CD4-positive, alpha-beta T cell (primary cell): ENCODE results near the gene NTN4. TPM values are rescaled to one million over a fixed set of nuclear protein-coding genes. Genes with fewer than 3 reads are reported as not detected.

Source experiments
- ATAC-seq: fragments of 200-7000 bp; cut with Tn5 transposase; one replicate; pipeline ENCODE4 v1.10.0; 2022; ENCODE audit warnings: mild to moderate bottlenecking; ENCODE audit not compliant: poor library complexity
- CTCF ChIA-PET: fragments of 350-600 bp; sonication (Branson Sonifier 250); formaldehyde crosslinking; loops from one replicate; lab custom pipeline; 2021; ENCODE audit warnings: antibody characterized with exemption, inconsistent platforms; lab: Charles Lee
- POLR2A ChIA-PET: fragments of 350-600 bp; sonication (Branson Sonifier 250); formaldehyde crosslinking; loops from one replicate; lab custom pipeline; 2021; ENCODE audit warnings: antibody characterized with exemption, inconsistent platforms; lab: Charles Lee
- DNase-seq, 14 experiments: peaks; one replicate each; pipeline ENCODE4 v3.0.0-alpha.2; 2013 to 2020; ENCODE audit warnings: mixed read lengths in 2 of 14
- H3K27ac ChIP-seq, 2 donors: one replicate each; pipeline versions ENCODE4 v1.5.1 to v1.7.0; 2013; ENCODE audit warnings: low read length in 2 of 2, low read depth in 1 of 2, mild to moderate bottlenecking in 1 of 2
- H3K27me3 ChIP-seq, 2 experiments: 1 replicate in 1 of 2; 2 replicates in 1 of 2; pipeline versions ENCODE4 v1.6.1 to v1.7.0; 2013; ENCODE audit warnings: low read length in 2 of 2, control low read depth in 1 of 2, mild to moderate bottlenecking in 1 of 2, moderate library complexity in 1 of 2; ENCODE audit not compliant: insufficient read depth in 2 of 2, control insufficient read depth in 1 of 2
- H3K36me3 ChIP-seq: one replicate; pipeline ENCODE4 v1.6.1; 2013; ENCODE audit warnings: low read length, control low read depth; ENCODE audit not compliant: insufficient read depth
- H3K4me1 ChIP-seq: one replicate; pipeline ENCODE4 v1.6.1; 2013; ENCODE audit warnings: low read length, control low read depth; ENCODE audit not compliant: insufficient read depth
- H3K4me3 ChIP-seq: one replicate; pipeline ENCODE4 v1.5.1; 2013; ENCODE audit warnings: mild to moderate bottlenecking, low read length, moderate library complexity
- H3K9me3 ChIP-seq, 2 experiments: 1 replicate in 1 of 2; 2 replicates in 1 of 2; pipeline versions ENCODE4 v1.6.1 to v1.7.0; 2013; ENCODE audit warnings: low read length in 2 of 2, mild to moderate bottlenecking in 2 of 2, control low read depth in 1 of 2, moderate library complexity in 1 of 2; ENCODE audit not compliant: control insufficient read depth in 1 of 2, insufficient read depth in 1 of 2
- H3K27ac Mint-ChIP-seq: one replicate; pipeline ENCODE4 v1.8.0; 2020; ENCODE audit warnings: mixed read lengths
- H3K27me3 Mint-ChIP-seq: one replicate; pipeline ENCODE4 v1.8.0; 2021; ENCODE audit warnings: mixed read lengths
- H3K36me3 Mint-ChIP-seq: one replicate; pipeline ENCODE4 v1.8.0; 2021; ENCODE audit warnings: low read depth, mixed read lengths
- H3K4me1 Mint-ChIP-seq: one replicate; pipeline ENCODE4 v1.8.0; 2021; ENCODE audit warnings: low read depth, mixed read lengths
- H3K4me3 Mint-ChIP-seq: one replicate; pipeline ENCODE4 v1.8.0; 2020; ENCODE audit warnings: mild to moderate bottlenecking, mixed read lengths
- H3K9me3 Mint-ChIP-seq: one replicate; pipeline ENCODE4 v1.8.0; 2020; ENCODE audit warnings: mixed read lengths
- intact Hi-C, 2 experiments: fragments of 100-400 bp; cut with DNase I in 1 of 2; cut with micrococcal nuclease in 1 of 2; formaldehyde crosslinking; loops; one replicate each; pipeline versions ENCODE4 v1.15.1 to v1.9.0; 2023 to 2025; cut with DNase I, micrococcal nuclease
- total RNA-seq, 174 experiments: library from RNA in 2 of 174; stranded (reverse) in 2 of 174; gene quantifications; one replicate each; pipeline ENCODE4 v1.2.3 and lab custom pipeline; 2021 to 2026
- TF ChIP-seq, protein P1 (sequence below): fragments of 200-600 bp; IDR thresholded peaks from one replicate; pipeline ENCODE4 v1.8.0; 2022; ENCODE audit warnings: antibody characterized with exemption, mild to moderate bottlenecking

The NTN4 gene
- total RNA-seq, 2 experiments from 2014 or later = 0.47 to 0.71 TPM

DNA sequence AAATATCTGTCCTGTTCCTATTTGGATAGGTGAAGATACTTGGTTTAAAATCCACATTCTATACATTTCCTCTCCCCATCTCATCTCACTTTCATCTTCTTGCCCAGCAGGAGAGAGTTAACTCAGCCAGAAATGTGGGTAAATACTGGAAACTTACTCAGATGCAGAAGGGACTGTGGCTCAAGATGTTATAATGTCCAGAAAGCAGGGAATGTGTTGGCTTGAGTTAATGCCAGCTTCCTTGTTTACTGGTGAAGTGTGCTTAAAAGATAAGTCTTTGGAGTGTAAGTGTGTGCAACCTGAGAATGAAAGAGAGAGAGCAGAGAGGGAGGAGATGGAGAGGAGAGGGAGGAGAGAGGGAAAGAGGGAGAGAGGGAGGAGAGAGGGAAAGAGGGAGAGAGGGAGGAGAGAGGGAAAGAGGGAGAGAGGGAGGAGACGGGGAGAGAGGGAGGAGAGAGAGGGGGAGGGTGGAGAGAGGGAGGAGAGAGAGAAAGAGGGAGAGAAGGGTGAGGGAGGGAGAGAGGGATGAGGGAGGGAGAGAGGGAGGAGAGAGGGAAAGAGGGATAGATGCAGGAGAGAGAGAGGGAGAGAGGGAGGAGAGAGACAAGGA is 46.2 kb upstream of the NTN4 start:
- Histone ChIP-seq H3K9me3 (no peaks in the 10 kb centered on the region), H3K4me1 (peaks cover 6% of the 10 kb centered on the region), H3K27me3 (no peaks in the 10 kb centered on the region), H3K36me3 (no peaks in the 10 kb centered on the region), H3K4me3 (no peak overlapping the region), H3K27ac (no peak overlapping the region)
- H3K9me3 Mint-ChIP-seq = no peaks in the 10 kb centered on the region
- no peak overlapping the region for H3K4me3 Mint-ChIP-seq
- intact Hi-C loops = no loop called here
- DNase-seq (no peak), ATAC-seq (no peak)
- no peak overlapping the region for H3K27ac Mint-ChIP-seq
- H3K27me3 Mint-ChIP-seq = peaks cover 35% of the 10 kb centered on the region
- ChIA-PET CTCF (no interaction called here), POLR2A (no interaction called here)
- H3K36me3 Mint-ChIP-seq = no peaks in the 10 kb centered on the region
- peaks cover 6% of the 10 kb centered on the region for H3K4me1 Mint-ChIP-seq
- TF ChIP-seq, protein P1, sequence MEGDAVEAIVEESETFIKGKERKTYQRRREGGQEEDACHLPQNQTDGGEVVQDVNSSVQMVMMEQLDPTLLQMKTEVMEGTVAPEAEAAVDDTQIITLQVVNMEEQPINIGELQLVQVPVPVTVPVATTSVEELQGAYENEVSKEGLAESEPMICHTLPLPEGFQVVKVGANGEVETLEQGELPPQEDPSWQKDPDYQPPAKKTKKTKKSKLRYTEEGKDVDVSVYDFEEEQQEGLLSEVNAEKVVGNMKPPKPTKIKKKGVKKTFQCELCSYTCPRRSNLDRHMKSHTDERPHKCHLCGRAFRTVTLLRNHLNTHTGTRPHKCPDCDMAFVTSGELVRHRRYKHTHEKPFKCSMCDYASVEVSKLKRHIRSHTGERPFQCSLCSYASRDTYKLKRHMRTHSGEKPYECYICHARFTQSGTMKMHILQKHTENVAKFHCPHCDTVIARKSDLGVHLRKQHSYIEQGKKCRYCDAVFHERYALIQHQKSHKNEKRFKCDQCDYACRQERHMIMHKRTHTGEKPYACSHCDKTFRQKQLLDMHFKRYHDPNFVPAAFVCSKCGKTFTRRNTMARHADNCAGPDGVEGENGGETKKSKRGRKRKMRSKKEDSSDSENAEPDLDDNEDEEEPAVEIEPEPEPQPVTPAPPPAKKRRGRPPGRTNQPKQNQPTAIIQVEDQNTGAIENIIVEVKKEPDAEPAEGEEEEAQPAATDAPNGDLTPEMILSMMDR = no peak

DNA sequence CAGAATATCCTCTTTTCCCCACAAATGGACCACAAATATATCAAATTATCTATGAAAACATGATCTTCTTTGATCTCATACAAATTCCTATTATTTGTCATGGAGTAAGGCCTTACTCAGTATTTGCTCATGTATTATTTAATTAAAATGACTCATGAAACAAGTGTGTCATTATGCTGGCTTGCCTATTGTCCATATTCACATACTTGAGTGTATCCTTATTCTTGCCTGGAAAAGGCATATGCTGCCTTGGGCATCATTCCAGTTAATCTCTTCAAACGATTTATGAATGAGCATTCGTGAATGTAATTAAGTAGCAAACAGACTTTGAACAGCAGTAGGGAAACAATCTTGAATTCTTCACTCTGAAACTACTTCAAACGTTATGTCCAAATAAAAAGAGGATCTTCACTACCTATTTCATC is 45.6 kb upstream of the NTN4 start:
- Histone ChIP-seq H3K4me3 (no peak overlapping the region), H3K27ac (no peak overlapping the region), H3K27me3 (no peaks in the 10 kb centered on the region), H3K9me3 (no peaks in the 10 kb centered on the region), H3K36me3 (no peaks in the 10 kb centered on the region), H3K4me1 (peaks cover 6% of the 10 kb centered on the region)
- ATAC-seq (no peak), DNase-seq (no peak)
- no peak overlapping the region for H3K4me3 Mint-ChIP-seq
- TF ChIP-seq, protein P1 = no peak
- H3K36me3 Mint-ChIP-seq = no peaks in the 10 kb centered on the region
- no peaks in the 10 kb centered on the region for H3K9me3 Mint-ChIP-seq
- ChIA-PET CTCF (no interaction called here), POLR2A (no interaction called here)
- H3K27me3 Mint-ChIP-seq = peaks cover 38% of the 10 kb centered on the region
- peaks cover 6% of the 10 kb centered on the region for H3K4me1 Mint-ChIP-seq
- intact Hi-C loops = no loop called here
- no peak overlapping the region for H3K27ac Mint-ChIP-seq

DNA sequence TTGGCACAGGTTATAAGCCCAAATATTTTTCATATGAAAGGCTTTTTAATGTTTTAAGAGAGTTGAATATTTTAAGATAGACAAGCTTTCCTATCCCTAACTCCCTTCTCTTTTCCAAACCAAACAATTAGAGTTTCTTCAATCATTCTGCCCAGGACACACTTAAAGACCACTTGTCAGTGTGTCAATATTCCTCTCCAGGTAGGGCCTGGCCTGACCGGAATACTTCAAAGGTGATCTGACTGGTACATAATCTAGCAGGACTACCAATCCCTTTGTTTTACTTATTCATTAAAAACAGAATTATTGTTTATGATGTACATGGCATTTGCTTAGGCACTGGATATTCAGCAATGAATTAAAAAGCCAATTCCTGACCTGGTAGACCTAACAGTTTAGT is 44.0 kb upstream of the NTN4 start:
- peaks cover 50% of the 10 kb centered on the region for H3K27me3 Mint-ChIP-seq
- no peaks in the 10 kb centered on the region for H3K36me3 Mint-ChIP-seq
- Histone ChIP-seq H3K9me3 (no peaks in the 10 kb centered on the region), H3K4me3 (no peak overlapping the region), H3K27ac (no peak overlapping the region), H3K4me1 (peaks cover 6% of the 10 kb centered on the region), H3K36me3 (no peaks in the 10 kb centered on the region), H3K27me3 (no peaks in the 10 kb centered on the region)
- DNase-seq (no peak), ATAC-seq (no peak)
- H3K27ac Mint-ChIP-seq = no peak overlapping the region
- CTCF ChIA-PET = no interaction called here
- POLR2A ChIA-PET = no interaction called here
- no peaks in the 10 kb centered on the region for H3K9me3 Mint-ChIP-seq
- TF ChIP-seq, protein P1 = no peak
- H3K4me3 Mint-ChIP-seq = no peak overlapping the region
- intact Hi-C loops = no loop called here
- peaks cover 6% of the 10 kb centered on the region for H3K4me1 Mint-ChIP-seq
